GM12878 (cell line): ENCODE measurements around the gene CTIF. TPM values are rescaled to one million over a fixed set of nuclear protein-coding genes. Genes with fewer than 3 reads are reported as not detected.

Experiments used
- ATAC-seq: fragments of 200-7000 bp; cut with Tn5 transposase; 3 replicates; pipeline ENCODE4 v1.9.1; 2020; ENCODE audit warnings: mild to moderate bottlenecking, moderate library complexity
- BruUV-seq: library from RNA; stranded (reverse); fragments of 400-500 nt; replicated peaks from 2 replicates; lab custom pipeline; 2021; lab: Mats Ljungman, UMichigan
- CTCF ChIA-PET: fragments of 300-600 bp; sonication (Branson Sonifier 250); formaldehyde crosslinking; extraction: SDS; loops from one replicate; lab custom pipeline; 2021; ENCODE audit warnings: inconsistent platforms; lab: Yijun Ruan, JAX
- POLR2A ChIA-PET: fragments of 350-600 bp; formaldehyde crosslinking; extraction: SDS; loops from one replicate; lab custom pipeline; 2021; ENCODE audit warnings: inconsistent platforms; lab: Charles Lee
- RAD21 ChIA-PET: fragments of 300-600 bp; sonication (Branson Sonifier 250); formaldehyde crosslinking; loops from one replicate; lab custom pipeline; 2023; ENCODE audit warnings: antibody characterized with exemption; ENCODE audit not compliant: unreplicated experiment; lab: Charles Lee
- SMC1A ChIA-PET: fragments of 300-600 bp; sonication (Branson Sonifier 250); formaldehyde crosslinking; loops from one replicate; lab custom pipeline; 2023; ENCODE audit not compliant: unreplicated experiment, uncharacterized antibody; lab: Charles Lee
- DNase-seq: peaks from one replicate; pipeline ENCODE4 v3.0.0-alpha.2; 2011; ENCODE audit warnings: low read depth, low spot score
- FAIRE-seq: peaks from 3 replicates; lab custom pipeline; 2011; peaks lifted over from hg19 to GRCh38; lab: Jason Lieb, UNC
- H2AFZ ChIP-seq: 2 replicates; pipeline ENCODE4 v1.6.0; 2011; ENCODE audit warnings: low read depth, low read length, control low read depth; ENCODE audit not compliant: control insufficient read depth
- H3K27ac ChIP-seq: 2 replicates; pipeline ENCODE4 v1.5.1; 2011; ENCODE audit warnings: control low read depth; ENCODE audit not compliant: control insufficient read depth, insufficient read depth
- H3K27me3 ChIP-seq, 2 experiments: replicated peaks in 1 of 2; 2 replicates each; pipeline versions ENCODE4 v1.6.0 to v1.6.1; 2011; ENCODE audit warnings: low read length in 1 of 2; ENCODE audit not compliant: control insufficient read depth in 2 of 2, insufficient read depth in 2 of 2
- H3K36me3 ChIP-seq, 2 experiments: 2 replicates each; pipeline ENCODE4 v1.5.1; 2011; ENCODE audit warnings: low read length in 1 of 2; ENCODE audit not compliant: control insufficient read depth in 2 of 2, insufficient read depth in 2 of 2
- H3K4me1 ChIP-seq: 2 replicates; pipeline ENCODE4 v1.6.1; 2011; ENCODE audit warnings: mild to moderate bottlenecking, low read length, moderate library complexity, mixed read lengths; ENCODE audit not compliant: control insufficient read depth, insufficient read depth
- H3K4me2 ChIP-seq: 2 replicates; pipeline ENCODE4 v1.6.0; 2011; ENCODE audit warnings: control low read depth; ENCODE audit not compliant: control insufficient read depth, insufficient read depth
- H3K4me3 ChIP-seq: fragments of 200-600 bp; sonication (generic); 2 replicates; pipeline ENCODE4 v1.5.1; 2016
- H3K79me2 ChIP-seq: 2 replicates; pipeline ENCODE4 v1.6.0; 2011; ENCODE audit warnings: low read length; ENCODE audit not compliant: control insufficient read depth, insufficient read depth
- H3K9ac ChIP-seq: 2 replicates; pipeline ENCODE4 v1.8.0; 2011; ENCODE audit warnings: low read length, control low read depth, mixed read lengths; ENCODE audit not compliant: control insufficient read depth, insufficient read depth
- H3K9me3 ChIP-seq: replicated peaks from 3 replicates; pipeline ENCODE4 v1.5.1; 2011; ENCODE audit warnings: mild to moderate bottlenecking, low read length; ENCODE audit not compliant: control insufficient read depth, insufficient read depth
- H4K20me1 ChIP-seq: 2 replicates; pipeline ENCODE4 v1.6.0; 2011; ENCODE audit not compliant: control insufficient read depth, insufficient read depth
- ASH2L ChIP-seq: fragments of 300-600, 200-600 bp; sonication (generic); IDR thresholded peaks from 2 replicates; pipeline ENCODE4 v1.6.1; 2017; ENCODE audit warnings: low read depth, mild to moderate bottlenecking, borderline replicate concordance
- ATF3 ChIP-seq: IDR thresholded peaks from 2 replicates; pipeline ENCODE4 v1.6.1; 2011; ENCODE audit warnings: low read depth, mild to moderate bottlenecking, low read length, moderate library complexity, borderline replicate concordance; ENCODE audit errors: extremely low read depth
- CBX5 ChIP-seq: sonication (generic); IDR thresholded peaks from 2 replicates; pipeline ENCODE4 v1.6.1; 2016; ENCODE audit warnings: low read depth, moderate library complexity, mild to moderate bottlenecking, inconsistent platforms
- EGR1 ChIP-seq, 2 experiments: IDR thresholded peaks; 1 replicate in 1 of 2; 2 replicates in 1 of 2; pipeline ENCODE4 v1.6.1; 2011 to 2012; ENCODE audit warnings: low read depth in 2 of 2, low read length in 2 of 2, borderline replicate concordance in 1 of 2, mild to moderate bottlenecking in 1 of 2, moderate library complexity in 1 of 2
- HDAC6 ChIP-seq: fragments of 200-600 bp; sonication (generic); IDR thresholded peaks from one replicate; pipeline ENCODE4 v1.8.0; 2017; ENCODE audit warnings: antibody characterized with exemption; ENCODE audit not compliant: unreplicated experiment
- IRF4 ChIP-seq: IDR thresholded peaks from 2 replicates; pipeline ENCODE4 v1.6.1; 2011; ENCODE audit warnings: low read depth, low read length
- NR2C2 ChIP-seq: IDR thresholded peaks from 2 replicates; pipeline ENCODE4 v1.6.1; 2011; ENCODE audit warnings: borderline replicate concordance, low read depth; ENCODE audit not compliant: control insufficient read depth, insufficient read length
- PBX3 ChIP-seq: IDR thresholded peaks from 2 replicates; pipeline ENCODE4 v1.6.1; 2011; ENCODE audit warnings: mild to moderate bottlenecking, low read depth, low read length, moderate library complexity; ENCODE audit not compliant: insufficient replicate concordance
- RFX5 ChIP-seq: IDR thresholded peaks from 2 replicates; pipeline ENCODE4 v1.6.1; 2011; ENCODE audit warnings: low read depth, low read length, improper control_type of control experiment
- SP1 ChIP-seq: IDR thresholded peaks from one replicate; pipeline ENCODE4 v1.6.1; 2011; ENCODE audit warnings: low read depth, low read length
- SPI1 ChIP-seq: IDR thresholded peaks from 2 replicates; pipeline ENCODE4 v1.6.1; 2011; ENCODE audit warnings: low read depth, mild to moderate bottlenecking, low read length, moderate library complexity, borderline replicate concordance; ENCODE audit not compliant: insufficient read depth
- TARDBP ChIP-seq: IDR thresholded peaks from 2 replicates; pipeline ENCODE4 v1.6.1; 2016; ENCODE audit warnings: borderline replicate concordance
- ZNF207 ChIP-seq: fragments of 450-650 bp; IDR thresholded peaks from 2 replicates; pipeline ENCODE4 v1.6.1; 2014; ENCODE audit warnings: antibody characterized with exemption, mild to moderate bottlenecking, borderline replicate concordance
- ZSCAN29 ChIP-seq: fragments of 450-650 bp; IDR thresholded peaks from 2 replicates; pipeline ENCODE4 v1.6.1; 2017; ENCODE audit warnings: mild to moderate bottlenecking, moderate library complexity
- WGBS: methylation state at CpG from one replicate; pipeline ENCODE4 v1.1.6; 2016; ENCODE audit warnings: low lambda C conversion rate; ENCODE audit not compliant: insufficient replicate concordance, insufficient coverage; ENCODE audit errors: missing lambda C conversion rate; 5-methylcytosine and 5-hydroxymethylcytosine counted together
- in situ Hi-C: fragments of 300-500 bp; cut with MboI; formaldehyde crosslinking; loops from 9 replicates; pipeline ENCODE4 v1.14.3; 2018; ENCODE audit warnings: mixed read lengths
- intact Hi-C: fragments of 100-400 bp; cut with micrococcal nuclease; formaldehyde crosslinking; loops from one replicate; pipeline ENCODE4 v1.14.2; 2022; ENCODE audit not compliant: unreplicated experiment
- polyA plus RNA-seq, 11 experiments: library from polyadenylated mRNA; depleted of rRNA in 4 of 11; unstranded in 6 of 11; stranded (reverse) in 5 of 11; fragments of >200 nt; fragmentation: Nextera tagmentation in 4 of 11; fragmentation: Illumina TruSeq in 1 of 11; extraction: Ambion mirVana in 4 of 11; extraction: Trizol in 1 of 11; gene quantifications; 1 replicate in 1 of 11; 2 replicates in 10 of 11; pipeline versions ENCODE4 v1.2.1 to v1.2.3, GENCODE V29; 2011 to 2016; ENCODE audit warnings: inconsistent platforms in 2 of 11, missing spikeins in 2 of 11, low read depth in 1 of 11
- total RNA-seq, 4 experiments: library from RNA; depleted of rRNA in 3 of 4; stranded (reverse); fragments of >200 nt in 3 of 4; fragmentation: Illumina TruSeq in 1 of 4; extraction: Trizol in 1 of 4; gene quantifications; 2 replicates each; pipeline versions ENCODE4 v1.2.1 to v1.2.3, GENCODE V29; 2013 to 2021
- TF ChIP-seq, protein P1 (sequence below): fragments of 450-650 bp; IDR thresholded peaks from 2 replicates; pipeline ENCODE4 v1.6.1; 2017; ENCODE audit warnings: mild to moderate bottlenecking, low read depth, inconsistent platforms; ENCODE audit not compliant: poor library complexity, severe bottlenecking

The CTIF gene
- total and polyA plus RNA-seq, 10 of the 15 experiments (the other 5 are each of a cell fraction or from before 2014, with no cell fraction given): 0.06 to 11.6 (median 2.5) TPM

DNA sequence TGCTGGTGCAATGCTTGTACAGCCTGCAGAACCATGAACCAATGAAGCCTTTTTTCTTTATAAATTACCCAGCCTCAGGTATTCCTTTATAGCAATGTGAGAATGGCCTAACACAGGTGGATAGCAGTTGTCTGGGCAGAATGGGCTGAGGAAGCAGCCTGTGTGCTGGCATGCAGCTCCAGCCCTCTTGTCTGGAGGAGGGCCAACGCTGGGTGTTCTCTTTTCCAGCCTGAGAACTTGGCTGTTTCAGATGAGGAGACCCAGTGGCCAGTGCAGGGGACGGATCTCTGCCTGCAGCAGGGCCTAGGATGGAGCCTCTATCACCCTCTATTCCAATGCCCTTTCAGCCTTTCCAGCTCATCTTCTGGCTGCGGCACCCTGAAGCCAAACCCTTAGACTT is 58.8 kb downstream of the CTIF start:
- intact Hi-C loops: no loop called here
- Histone ChIP-seq H3K27ac (no peak overlapping the region), H3K4me3 (no peak overlapping the region), H2AFZ (no peak overlapping the region), H4K20me1 (no peaks in the 10 kb centered on the region), H3K9me3 (no peaks in the 10 kb centered on the region), H3K27me3 (no peaks in the 10 kb centered on the region), H3K4me1 (no peaks in the 10 kb centered on the region)
- CTCF ChIA-PET: no interaction called here
- POLR2A ChIA-PET: no interaction called here
- DNase-seq (no peak), ATAC-seq (no peak)
- RAD21 ChIA-PET: no interaction called here
- SMC1A ChIA-PET: no interaction called here
- TF ChIP-seq ASH2L (no peak), CBX5 (no peak), SP1 (no peak), RFX5 (no peak), SPI1 (no peak), HDAC6 (no peak), NR2C2 (no peak), PBX3 (no peak), ZNF207 (no peak), ATF3 (no peak), IRF4 (no peak), EGR1 (IDR thresholded peaks at IDR 0.05; ENCODE audit: borderline replicate concordance in 1 of 2, low read depth in 2 of 2, low read length in 2 of 2) (no peak), TARDBP (no peak), ZSCAN29 (no peak)
- TF ChIP-seq, protein P1, sequence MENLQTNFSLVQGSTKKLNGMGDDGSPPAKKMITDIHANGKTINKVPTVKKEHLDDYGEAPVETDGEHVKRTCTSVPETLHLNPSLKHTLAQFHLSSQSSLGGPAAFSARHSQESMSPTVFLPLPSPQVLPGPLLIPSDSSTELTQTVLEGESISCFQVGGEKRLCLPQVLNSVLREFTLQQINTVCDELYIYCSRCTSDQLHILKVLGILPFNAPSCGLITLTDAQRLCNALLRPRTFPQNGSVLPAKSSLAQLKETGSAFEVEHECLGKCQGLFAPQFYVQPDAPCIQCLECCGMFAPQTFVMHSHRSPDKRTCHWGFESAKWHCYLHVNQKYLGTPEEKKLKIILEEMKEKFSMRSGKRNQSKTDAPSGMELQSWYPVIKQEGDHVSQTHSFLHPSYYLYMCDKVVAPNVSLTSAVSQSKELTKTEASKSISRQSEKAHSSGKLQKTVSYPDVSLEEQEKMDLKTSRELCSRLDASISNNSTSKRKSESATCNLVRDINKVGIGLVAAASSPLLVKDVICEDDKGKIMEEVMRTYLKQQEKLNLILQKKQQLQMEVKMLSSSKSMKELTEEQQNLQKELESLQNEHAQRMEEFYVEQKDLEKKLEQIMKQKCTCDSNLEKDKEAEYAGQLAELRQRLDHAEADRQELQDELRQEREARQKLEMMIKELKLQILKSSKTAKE: no peak
- TF ChIP-seq, all 136 proteins: peak for 0
- WGBS: 45% methylated on average over 3 of the region's 3 CpGs
- H3K36me3 ChIP-seq: no peaks in the 10 kb centered on the region
- no peak overlapping the region for H3K9ac ChIP-seq
- no TSS peak for BruUV-seq
- in situ Hi-C loops: no loop called here
- FAIRE-seq: no peak
- no peaks in the 10 kb centered on the region for H3K79me2 ChIP-seq
- no peak overlapping the region for H3K4me2 ChIP-seq
